HL-60 (cell line): ENCODE results near the gene RAPGEF4.

Experiments
- DNase-seq, 2 experiments: peaks; one replicate each; pipeline ENCODE4 v3.0.0-alpha.2; 2010 to 2020; ENCODE audit warnings: low read depth in 1 of 2, low spot score in 1 of 2
- H3K27ac ChIP-seq: fragments of 250-450 bp; sonication (Bioruptor Pico); replicated peaks from 2 replicates; pipeline ENCODE4 v1.5.1; 2020; ENCODE audit warnings: mild to moderate bottlenecking, moderate library complexity
- H3K27me3 ChIP-seq: fragments of 250-450 bp; sonication (Bioruptor Pico); 2 replicates; pipeline ENCODE4 v1.5.1; 2021; ENCODE audit warnings: mild to moderate bottlenecking, moderate library complexity; ENCODE audit not compliant: insufficient read depth, poor library complexity, severe bottlenecking
- H3K4me3 ChIP-seq: replicated peaks from 2 replicates; pipeline ENCODE4 v1.5.1; 2011; ENCODE audit warnings: mild to moderate bottlenecking, control low read depth, low read length; ENCODE audit not compliant: insufficient read depth
- CTCF ChIP-seq: IDR thresholded peaks from one replicate; pipeline ENCODE4 v1.5.1; 2011; ENCODE audit warnings: low read length, control low read depth, inconsistent platforms; ENCODE audit not compliant: insufficient read depth
- GABPA ChIP-seq: IDR thresholded peaks from 2 replicates; pipeline ENCODE4 v1.6.1; 2012; ENCODE audit warnings: low read depth
- POLR2AphosphoS5 ChIP-seq: IDR thresholded peaks from 2 replicates; pipeline ENCODE4 v1.6.1; 2012; ENCODE audit warnings: low read depth
- REST ChIP-seq: IDR thresholded peaks from 2 replicates; pipeline ENCODE4 v1.6.1; 2012; ENCODE audit warnings: low read depth; ENCODE audit not compliant: insufficient replicate concordance
- SPI1 ChIP-seq: IDR thresholded peaks from 2 replicates; pipeline ENCODE4 v1.6.1; 2012; ENCODE audit warnings: low read depth, mild to moderate bottlenecking, borderline replicate concordance

RAPGEF4 gene

GRCh38 chr2:173050684-173051083, 315.0 kb downstream of the RAPGEF4 start:
- no peak for TF ChIP-seq REST
- TF ChIP-seq SPI1, result no peak
- no peak for TF ChIP-seq GABPA
- TF ChIP-seq CTCF, result no peak
- TF ChIP-seq POLR2AphosphoS5, result no peak
- Histone ChIP-seq H3K27me3 (no peaks in the 10 kb centered on the region), H3K27ac (no peak overlapping the region), H3K4me3 (no peak overlapping the region)
- DNase-seq, result no peak

- TF ChIP-seq GABPA (no peak), POLR2AphosphoS5 (no peak), CTCF (no peak), REST (no peak), SPI1 (no peak)
- Histone ChIP-seq H3K27ac (no peak overlapping the region), H3K4me3 (no peak overlapping the region), H3K27me3 (no peaks in the 10 kb centered on the region)
- peak in 1 of 2 experiments; percentile 28 for DNase-seq
Observed at GRCh38 chr2:173051463-173052215, 316.0 kb downstream of the RAPGEF4 start.

GRCh38 chr2:173053043-173053699, 317.5 kb downstream of the RAPGEF4 start:
- no peak for DNase-seq
- Histone ChIP-seq H3K4me3 (no peak overlapping the region), H3K27me3 (no peaks in the 10 kb centered on the region), H3K27ac (no peak overlapping the region)
- TF ChIP-seq SPI1 (no peak), GABPA (no peak), REST (no peak), CTCF (no peak), POLR2AphosphoS5 (no peak)
